PC-9 (cell line): ENCODE results near the gene NUP54. TPM values are rescaled to one million over a fixed set of nuclear protein-coding genes. Genes with fewer than 3 reads are reported as not detected.

Source experiments
- BruUV-seq: library from RNA; stranded (reverse); fragments of 400-500 nt; replicated peaks from 2 replicates; lab custom pipeline; 2021; lab: Mats Ljungman, UMichigan
- CTCF ChIA-PET: fragments of 300-600 bp; sonication (Branson Sonifier 250); formaldehyde crosslinking; loops from one replicate; lab custom pipeline; 2022; ENCODE audit warnings: antibody characterized with exemption; lab: Charles Lee
- POLR2A ChIA-PET: fragments of 300-600 bp; sonication (Branson Sonifier 250); formaldehyde crosslinking; loops from one replicate; lab custom pipeline; 2022; ENCODE audit warnings: antibody characterized with exemption; ENCODE audit not compliant: unreplicated experiment; lab: Charles Lee
- DNase-seq, 2 experiments: peaks; one replicate each; pipeline versions ENCODE4 v3.0.0 to v3.0.0-alpha.2; 2015 to 2022; ENCODE audit warnings: mixed read lengths in 1 of 2
- H2AFZ ChIP-seq: fragments of 200-600 bp; sonication (generic); 2 replicates; pipeline ENCODE4 v1.8.1; 2017; ENCODE audit warnings: antibody characterized with exemption
- H3F3A ChIP-seq: fragments of 200-600 bp; sonication (generic); 2 replicates; pipeline ENCODE4 v1.8.1; 2017; ENCODE audit warnings: antibody characterized with exemption, mild to moderate bottlenecking, low read depth; ENCODE audit not compliant: insufficient read depth
- H3K27ac ChIP-seq: fragments of 200-600 bp; sonication (generic); 2 replicates; pipeline ENCODE4 v1.6.1; 2016; ENCODE audit warnings: mixed run types
- H3K27me3 ChIP-seq: fragments of 200-600 bp; sonication (generic); 2 replicates; pipeline ENCODE4 v1.6.1; 2016; ENCODE audit warnings: low read depth, mixed run types; ENCODE audit not compliant: insufficient read depth
- H3K36me3 ChIP-seq: fragments of 200-600 bp; sonication (generic); 2 replicates; pipeline ENCODE4 v1.6.1; 2016; ENCODE audit warnings: low read depth, mixed run types
- H3K4me1 ChIP-seq: fragments of 200-600 bp; sonication (generic); replicated peaks from 2 replicates; pipeline ENCODE4 v1.6.1; 2016; ENCODE audit warnings: mixed run types; ENCODE audit not compliant: insufficient read depth
- H3K4me2 ChIP-seq: fragments of 200-600 bp; sonication (generic); 2 replicates; pipeline ENCODE4 v1.6.1; 2017; ENCODE audit warnings: mixed run types
- H3K4me3 ChIP-seq: fragments of 200-600 bp; sonication (generic); 2 replicates; pipeline ENCODE4 v1.6.1; 2016; ENCODE audit warnings: mixed run types
- H3K79me2 ChIP-seq: fragments of 200-600 bp; sonication (generic); 2 replicates; pipeline ENCODE4 v1.6.1; 2017; ENCODE audit warnings: low read depth, mixed run types
- H3K9me2 ChIP-seq: fragments of 200-600 bp; sonication (generic); 2 replicates; pipeline ENCODE4 v1.8.1; 2017; ENCODE audit warnings: mild to moderate bottlenecking; ENCODE audit not compliant: insufficient read depth
- H3K9me3 ChIP-seq: fragments of 200-600 bp; sonication (generic); 2 replicates; pipeline ENCODE4 v1.8.1; 2016; ENCODE audit warnings: low read depth; ENCODE audit not compliant: insufficient read depth
- H4K20me1 ChIP-seq: fragments of 200-600 bp; sonication (generic); 2 replicates; pipeline ENCODE4 v1.8.1; 2017; ENCODE audit not compliant: insufficient read depth
- CTCF ChIP-seq: fragments of 200-600 bp; sonication (generic); conservative IDR thresholded peaks from 2 replicates; pipeline ENCODE4 v1.6.1; 2017; ENCODE audit warnings: mixed run types, antibody characterized with exemption, mild to moderate bottlenecking, moderate library complexity
- EZH2 ChIP-seq: fragments of 200-600 bp; sonication (generic); IDR thresholded peaks from 2 replicates; pipeline ENCODE4 v1.8.0; 2017; ENCODE audit warnings: antibody characterized with exemption, low read depth
- intact Hi-C: fragments of 100-400 bp; cut with micrococcal nuclease; formaldehyde crosslinking; loops from one replicate; pipeline ENCODE4 v1.10.0; 2022; ENCODE audit not compliant: unreplicated experiment
- total RNA-seq: library from RNA; stranded (reverse); gene quantifications from 2 replicates; pipeline ENCODE4 v1.2.3, GENCODE V29; 2021

The NUP54 gene
- total RNA-seq, 1 experiment from 2014 or later: 30.9 TPM

GRCh38 chr4:76147454-76148141 is 599 bp downstream of the NUP54 start:
- peak; percentile 71 to 73 for DNase-seq
- H2AFZ ChIP-seq: peak overlapping the region; percentile 94
- POLR2A ChIA-PET: interaction anchor here (0.5 kb wide), 1 partner anchor 29 kb away, joined by 5 read pairs; no protein-coding TSS in a partner anchor
- intact Hi-C loops: no loop called here
- no peaks in the 10 kb centered on the region for H3F3A ChIP-seq
- H3K79me2 ChIP-seq: peaks cover 60% of the 10 kb centered on the region
- H3K4me3 ChIP-seq: peak overlapping the region; percentile 94
- H3K9me2 ChIP-seq: no peaks in the 10 kb centered on the region
- H3K27ac ChIP-seq: peak overlapping the region; percentile 73
- TF ChIP-seq EZH2 (no peak), CTCF (no peak)
- no peaks in the 10 kb centered on the region for H3K36me3 ChIP-seq
- peak overlapping the region; percentile 95 for H3K4me2 ChIP-seq
- H3K9me3 ChIP-seq: no peaks in the 10 kb centered on the region
- TSS peak; percentile 70 for BruUV-seq
- H3K27me3 ChIP-seq: no peaks in the 10 kb centered on the region
- CTCF ChIA-PET: no interaction called here
- H4K20me1 ChIP-seq: peaks cover 20% of the 10 kb centered on the region
- H3K4me1 ChIP-seq: peaks cover 20% of the 10 kb centered on the region

- no peak for DNase-seq
- no peak overlapping the region for H2AFZ ChIP-seq
- H3K4me2 ChIP-seq: no peak overlapping the region
- H3K4me1 ChIP-seq: peaks cover 20% of the 10 kb centered on the region
- no peaks in the 10 kb centered on the region for H3F3A ChIP-seq
- peaks cover 20% of the 10 kb centered on the region for H4K20me1 ChIP-seq
- no peaks in the 10 kb centered on the region for H3K9me2 ChIP-seq
- H3K27me3 ChIP-seq: no peaks in the 10 kb centered on the region
- TF ChIP-seq EZH2: no peak
- TF ChIP-seq CTCF: no peak
- no peaks in the 10 kb centered on the region for H3K9me3 ChIP-seq
- intact Hi-C loops: no loop called here
- ChIA-PET POLR2A (no interaction called here), CTCF (no interaction called here)
- peaks cover 61% of the 10 kb centered on the region for H3K79me2 ChIP-seq
- BruUV-seq: no TSS peak
- H3K27ac ChIP-seq: no peak overlapping the region
- H3K36me3 ChIP-seq: no peaks in the 10 kb centered on the region
- H3K4me3 ChIP-seq: no peak overlapping the region
Measured at GRCh38 chr4:76144546-76144945, 3.7 kb downstream of the NUP54 start.

GRCh38 chr4:76141241-76141640 is 7.0 kb downstream of the NUP54 start:
- no TSS peak for BruUV-seq
- Histone ChIP-seq H3K9me3 (no peaks in the 10 kb centered on the region), H3K27me3 (no peaks in the 10 kb centered on the region), H4K20me1 (peaks cover 9% of the 10 kb centered on the region), H2AFZ (no peak overlapping the region), H3K79me2 (peaks cover 32% of the 10 kb centered on the region), H3K27ac (no peak overlapping the region), H3F3A (no peaks in the 10 kb centered on the region), H3K4me3 (no peak overlapping the region), H3K4me1 (peaks cover 6% of the 10 kb centered on the region), H3K9me2 (no peaks in the 10 kb centered on the region), H3K36me3 (no peaks in the 10 kb centered on the region; the same call in 1 of the 2 replicates), H3K4me2 (no peak overlapping the region)
- no peak for DNase-seq
- TF ChIP-seq CTCF (no peak), EZH2 (no peak)
- ChIA-PET CTCF (no interaction called here), POLR2A (interaction anchor here (0.6 to 0.7 kb wide), 2 partner anchors 163 to 962 kb away, joined by 3 read pairs; no protein-coding TSS in a partner anchor)
- intact Hi-C loops: no loop called here
